Measurements from ENCODE around the gene ACOT7.

Gene ACOT7

DNA sequence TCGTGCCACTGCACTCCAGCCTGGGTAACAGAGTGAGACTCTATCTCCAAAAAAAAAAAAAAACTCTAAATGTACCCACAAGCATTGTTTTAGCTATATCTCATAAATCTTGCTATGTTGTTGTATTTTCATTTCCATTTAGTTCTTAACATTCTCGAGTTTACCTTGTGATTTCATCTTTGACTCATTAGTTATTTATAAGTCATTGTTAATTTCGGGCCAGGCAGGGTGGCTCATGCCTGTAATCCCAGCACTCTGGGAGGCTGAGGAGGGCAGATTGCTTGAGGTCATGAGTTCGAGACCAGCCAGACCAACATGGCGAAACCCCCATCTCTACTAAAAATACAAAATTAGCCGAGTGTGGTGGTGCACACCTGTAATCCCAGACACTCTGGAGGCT, 14.5 kb upstream of the ACOT7 start:
- H3K4me2 ChIP-seq (ENCODE audit: low read depth, low read length, poor library complexity, severe bottlenecking): no peak overlapping the region
- no peaks in the 10 kb centered on the region for H4K20me1 ChIP-seq (ENCODE audit: insufficient read depth, low read length, poor library complexity, severe bottlenecking)
- H3K4me1 ChIP-seq (ENCODE audit: insufficient read depth, low read length, poor library complexity, severe bottlenecking): no peaks in the 10 kb centered on the region
- no peaks in the 10 kb centered on the region for H3K36me3 ChIP-seq (ENCODE audit: insufficient read depth, low read length)
- H3F3A ChIP-seq (ENCODE audit: low read depth): no peaks in the 10 kb centered on the region
- H3K9me3 ChIP-seq (ENCODE audit: insufficient read depth, low read depth, low read length): no peaks in the 10 kb centered on the region
- no peak overlapping the region for H3K4me3 ChIP-seq (ENCODE audit: low read length, poor library complexity, severe bottlenecking)
- TF ChIP-seq EZH2phosphoT487 (IDR thresholded peaks at IDR 0.05; ENCODE audit: borderline replicate concordance): no peak
- TF ChIP-seq, protein P1, sequence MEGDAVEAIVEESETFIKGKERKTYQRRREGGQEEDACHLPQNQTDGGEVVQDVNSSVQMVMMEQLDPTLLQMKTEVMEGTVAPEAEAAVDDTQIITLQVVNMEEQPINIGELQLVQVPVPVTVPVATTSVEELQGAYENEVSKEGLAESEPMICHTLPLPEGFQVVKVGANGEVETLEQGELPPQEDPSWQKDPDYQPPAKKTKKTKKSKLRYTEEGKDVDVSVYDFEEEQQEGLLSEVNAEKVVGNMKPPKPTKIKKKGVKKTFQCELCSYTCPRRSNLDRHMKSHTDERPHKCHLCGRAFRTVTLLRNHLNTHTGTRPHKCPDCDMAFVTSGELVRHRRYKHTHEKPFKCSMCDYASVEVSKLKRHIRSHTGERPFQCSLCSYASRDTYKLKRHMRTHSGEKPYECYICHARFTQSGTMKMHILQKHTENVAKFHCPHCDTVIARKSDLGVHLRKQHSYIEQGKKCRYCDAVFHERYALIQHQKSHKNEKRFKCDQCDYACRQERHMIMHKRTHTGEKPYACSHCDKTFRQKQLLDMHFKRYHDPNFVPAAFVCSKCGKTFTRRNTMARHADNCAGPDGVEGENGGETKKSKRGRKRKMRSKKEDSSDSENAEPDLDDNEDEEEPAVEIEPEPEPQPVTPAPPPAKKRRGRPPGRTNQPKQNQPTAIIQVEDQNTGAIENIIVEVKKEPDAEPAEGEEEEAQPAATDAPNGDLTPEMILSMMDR (conservative IDR thresholded peaks at IDR 0.05; ENCODE audit: low read length): no peak
- H3K27me3 ChIP-seq (ENCODE audit: insufficient read depth, low read length, poor library complexity, severe bottlenecking): no peaks in the 10 kb centered on the region
- H3K9me2 ChIP-seq (replicated peaks; ENCODE audit: low read depth, low read length): no peaks in the 10 kb centered on the region
- H3K9ac ChIP-seq (ENCODE audit: low read depth, low read length, poor library complexity, severe bottlenecking): no peak overlapping the region
- H2AFZ ChIP-seq (ENCODE audit: low read length): no peak overlapping the region
- H3K79me2 ChIP-seq (ENCODE audit: insufficient read depth, low read length): no peaks in the 10 kb centered on the region

DNA sequence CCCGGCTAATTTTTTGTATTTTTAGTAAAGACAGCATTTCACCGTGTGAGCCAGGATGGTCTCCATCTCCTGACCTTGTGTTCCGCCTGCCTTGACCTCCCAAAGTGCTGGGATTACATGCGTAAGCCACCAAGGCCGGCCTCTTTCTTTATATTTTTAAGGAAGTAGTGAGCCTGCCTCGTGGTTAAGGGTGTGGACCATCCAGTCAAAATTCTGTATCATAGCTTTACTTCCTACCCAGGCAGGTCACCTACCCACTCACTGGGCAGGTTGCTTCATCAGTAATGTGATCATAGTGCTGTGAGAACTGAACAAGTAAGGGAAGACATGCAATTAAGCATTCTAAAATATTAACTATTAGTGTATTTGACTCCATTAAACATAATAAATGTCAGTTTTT, 8.1 kb upstream of the ACOT7 start:
- no peak overlapping the region for H2AFZ ChIP-seq (ENCODE audit: low read length)
- no peaks in the 10 kb centered on the region for H3K79me2 ChIP-seq (ENCODE audit: insufficient read depth, low read length)
- no peak overlapping the region for H3K9ac ChIP-seq (ENCODE audit: low read depth, low read length, poor library complexity, severe bottlenecking)
- H3K36me3 ChIP-seq (ENCODE audit: insufficient read depth, low read length): no peaks in the 10 kb centered on the region
- TF ChIP-seq, protein P1 (conservative IDR thresholded peaks at IDR 0.05; ENCODE audit: low read length): no peak
- no peak for TF ChIP-seq EZH2phosphoT487 (IDR thresholded peaks at IDR 0.05; ENCODE audit: borderline replicate concordance)
- no peaks in the 10 kb centered on the region for H3K4me1 ChIP-seq (ENCODE audit: insufficient read depth, low read length, poor library complexity, severe bottlenecking)
- no peaks in the 10 kb centered on the region for H3K9me2 ChIP-seq (replicated peaks; ENCODE audit: low read depth, low read length)
- H3K9me3 ChIP-seq (ENCODE audit: insufficient read depth, low read depth, low read length): no peaks in the 10 kb centered on the region
- no peak overlapping the region for H3K4me2 ChIP-seq (ENCODE audit: low read depth, low read length, poor library complexity, severe bottlenecking)
- no peaks in the 10 kb centered on the region for H4K20me1 ChIP-seq (ENCODE audit: insufficient read depth, low read length, poor library complexity, severe bottlenecking)
- no peak overlapping the region for H3K4me3 ChIP-seq (ENCODE audit: low read length, poor library complexity, severe bottlenecking)
- H3K27me3 ChIP-seq (ENCODE audit: insufficient read depth, low read length, poor library complexity, severe bottlenecking): no peaks in the 10 kb centered on the region
- no peaks in the 10 kb centered on the region for H3F3A ChIP-seq (ENCODE audit: low read depth)

DNA sequence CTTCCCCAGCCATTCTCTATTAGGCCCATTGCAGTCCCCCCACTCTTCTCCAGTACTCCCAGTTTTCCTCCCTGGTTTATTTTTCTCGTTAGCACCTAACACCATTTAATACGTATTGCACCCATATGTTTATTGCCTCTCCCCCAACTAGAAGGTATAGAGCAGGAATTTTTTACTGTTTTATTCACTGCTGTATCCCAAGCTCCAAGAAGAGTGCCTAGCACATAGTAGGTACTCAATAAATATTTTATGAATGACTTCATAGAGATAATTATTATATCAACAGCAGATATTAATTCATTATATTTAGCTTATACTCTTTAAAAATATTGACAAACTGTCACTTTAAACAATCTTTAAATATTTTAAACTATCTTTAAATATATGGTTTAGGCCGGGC, 5.7 kb upstream of the ACOT7 start:
- TF ChIP-seq EZH2phosphoT487 (IDR thresholded peaks at IDR 0.05; ENCODE audit: borderline replicate concordance): no peak
- TF ChIP-seq, protein P1 (conservative IDR thresholded peaks at IDR 0.05; ENCODE audit: low read length): no peak

More for the DNA sequence above, 5.7 kb upstream of the ACOT7 start:
- Histone ChIP-seq H3K9me3 (ENCODE audit: insufficient read depth, low read depth, low read length) (no peaks in the 10 kb centered on the region), H2AFZ (ENCODE audit: low read length) (no peak overlapping the region), H3K36me3 (ENCODE audit: insufficient read depth, low read length) (no peaks in the 10 kb centered on the region), H3F3A (ENCODE audit: low read depth) (no peaks in the 10 kb centered on the region), H3K4me2 (ENCODE audit: low read depth, low read length, poor library complexity, severe bottlenecking) (no peak overlapping the region), H3K4me1 (ENCODE audit: insufficient read depth, low read length, poor library complexity, severe bottlenecking) (peaks cover 7% of the 10 kb centered on the region), H3K4me3 (ENCODE audit: low read length, poor library complexity, severe bottlenecking) (no peak overlapping the region), H3K27me3 (ENCODE audit: insufficient read depth, low read length, poor library complexity, severe bottlenecking) (no peaks in the 10 kb centered on the region), H3K79me2 (ENCODE audit: insufficient read depth, low read length) (0 out of 2 replicates have a peak, but pooled peaks cover under 1% of the 10 kb centered on the region), H3K9me2 (replicated peaks; ENCODE audit: low read depth, low read length) (no peaks in the 10 kb centered on the region), H3K9ac (ENCODE audit: low read depth, low read length, poor library complexity, severe bottlenecking) (no peak overlapping the region), H4K20me1 (ENCODE audit: insufficient read depth, low read length, poor library complexity, severe bottlenecking) (no peaks in the 10 kb centered on the region)

Measured in Loucy (cell line).